GM23338 (cell line): ENCODE measurements around the gene TLDC2.

Experiments used
- CREB1 ChIP-seq: fragments of 250-450 bp; sonication (Bioruptor Pico); IDR thresholded peaks from 2 replicates; pipeline ENCODE4 v1.5.0; 2020; ENCODE audit warnings: low read depth, mild to moderate bottlenecking, moderate library complexity
- EZH2 ChIP-seq: fragments of 200-600 bp; sonication (generic); IDR thresholded peaks from one replicate; pipeline ENCODE4 v1.8.0; 2017; ENCODE audit warnings: antibody characterized with exemption, mild to moderate bottlenecking, low read depth; ENCODE audit not compliant: unreplicated experiment
- EZH2phosphoT487 ChIP-seq: fragments of 200-600 bp; sonication (generic); IDR thresholded peaks from one replicate; pipeline ENCODE4 v1.8.1; 2018; ENCODE audit warnings: antibody characterized with exemption; ENCODE audit not compliant: unreplicated experiment
- JUNB ChIP-seq: IDR thresholded peaks from one replicate; pipeline ENCODE4 v1.6.1; 2016; ENCODE audit warnings: antibody characterized with exemption; ENCODE audit not compliant: unreplicated experiment
- POLR2AphosphoS5 ChIP-seq: IDR thresholded peaks from 2 replicates; pipeline ENCODE4 v1.6.1; 2016; ENCODE audit warnings: antibody characterized with exemption, low read depth
- TF ChIP-seq, protein P1 (sequence below), 2 experiments: fragments of 200-600 bp in 1 of 2; sonication (generic) in 1 of 2; conservative IDR thresholded peaks; 2 replicates each; pipeline versions ENCODE4 v1.5.1 to v1.6.1; 2016 to 2017; ENCODE audit warnings: antibody characterized with exemption in 2 of 2, low read depth in 2 of 2, mild to moderate bottlenecking in 2 of 2, moderate library complexity in 1 of 2
- TF ChIP-seq, protein P2 (sequence below): IDR thresholded peaks from one replicate; pipeline ENCODE4 v1.6.1; 2018; ENCODE audit warnings: antibody characterized with exemption; ENCODE audit not compliant: unreplicated experiment
- TF ChIP-seq, protein P3 (sequence below): fragments of 250-450 bp; sonication (Bioruptor Pico); IDR thresholded peaks from 2 replicates; pipeline ENCODE4 v1.5.0; 2020; ENCODE audit warnings: mild to moderate bottlenecking, moderate library complexity

DNA sequence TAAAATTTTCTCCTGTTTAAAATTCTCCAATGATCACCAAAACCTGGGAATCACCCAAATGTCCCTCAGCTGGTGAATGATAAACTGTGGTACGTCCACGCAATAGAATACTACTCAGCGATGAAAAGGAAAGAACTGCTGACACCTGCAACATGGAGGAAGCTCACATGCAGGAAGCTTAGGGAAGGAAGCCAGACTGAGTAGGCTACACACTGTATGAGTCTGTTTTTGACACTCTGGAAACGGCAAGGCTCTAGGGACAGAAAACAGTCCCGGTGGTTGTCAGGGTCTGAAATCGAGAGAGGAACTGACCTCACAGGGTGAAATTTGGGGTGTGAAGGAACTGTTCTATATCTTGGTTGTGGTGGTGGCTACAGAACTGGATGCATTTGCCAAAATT is 25.2 kb upstream of the TLDC2 start:
- TF ChIP-seq, protein P1, sequence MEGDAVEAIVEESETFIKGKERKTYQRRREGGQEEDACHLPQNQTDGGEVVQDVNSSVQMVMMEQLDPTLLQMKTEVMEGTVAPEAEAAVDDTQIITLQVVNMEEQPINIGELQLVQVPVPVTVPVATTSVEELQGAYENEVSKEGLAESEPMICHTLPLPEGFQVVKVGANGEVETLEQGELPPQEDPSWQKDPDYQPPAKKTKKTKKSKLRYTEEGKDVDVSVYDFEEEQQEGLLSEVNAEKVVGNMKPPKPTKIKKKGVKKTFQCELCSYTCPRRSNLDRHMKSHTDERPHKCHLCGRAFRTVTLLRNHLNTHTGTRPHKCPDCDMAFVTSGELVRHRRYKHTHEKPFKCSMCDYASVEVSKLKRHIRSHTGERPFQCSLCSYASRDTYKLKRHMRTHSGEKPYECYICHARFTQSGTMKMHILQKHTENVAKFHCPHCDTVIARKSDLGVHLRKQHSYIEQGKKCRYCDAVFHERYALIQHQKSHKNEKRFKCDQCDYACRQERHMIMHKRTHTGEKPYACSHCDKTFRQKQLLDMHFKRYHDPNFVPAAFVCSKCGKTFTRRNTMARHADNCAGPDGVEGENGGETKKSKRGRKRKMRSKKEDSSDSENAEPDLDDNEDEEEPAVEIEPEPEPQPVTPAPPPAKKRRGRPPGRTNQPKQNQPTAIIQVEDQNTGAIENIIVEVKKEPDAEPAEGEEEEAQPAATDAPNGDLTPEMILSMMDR (conservative IDR thresholded peaks at IDR 0.05; ENCODE audit: low read depth in 2 of 2) = no peak
- TF ChIP-seq EZH2 = no peak
- TF ChIP-seq CREB1 (CRISPR knock-in tag) = no peak
- TF ChIP-seq EZH2phosphoT487 = no peak
- TF ChIP-seq, protein P2, sequence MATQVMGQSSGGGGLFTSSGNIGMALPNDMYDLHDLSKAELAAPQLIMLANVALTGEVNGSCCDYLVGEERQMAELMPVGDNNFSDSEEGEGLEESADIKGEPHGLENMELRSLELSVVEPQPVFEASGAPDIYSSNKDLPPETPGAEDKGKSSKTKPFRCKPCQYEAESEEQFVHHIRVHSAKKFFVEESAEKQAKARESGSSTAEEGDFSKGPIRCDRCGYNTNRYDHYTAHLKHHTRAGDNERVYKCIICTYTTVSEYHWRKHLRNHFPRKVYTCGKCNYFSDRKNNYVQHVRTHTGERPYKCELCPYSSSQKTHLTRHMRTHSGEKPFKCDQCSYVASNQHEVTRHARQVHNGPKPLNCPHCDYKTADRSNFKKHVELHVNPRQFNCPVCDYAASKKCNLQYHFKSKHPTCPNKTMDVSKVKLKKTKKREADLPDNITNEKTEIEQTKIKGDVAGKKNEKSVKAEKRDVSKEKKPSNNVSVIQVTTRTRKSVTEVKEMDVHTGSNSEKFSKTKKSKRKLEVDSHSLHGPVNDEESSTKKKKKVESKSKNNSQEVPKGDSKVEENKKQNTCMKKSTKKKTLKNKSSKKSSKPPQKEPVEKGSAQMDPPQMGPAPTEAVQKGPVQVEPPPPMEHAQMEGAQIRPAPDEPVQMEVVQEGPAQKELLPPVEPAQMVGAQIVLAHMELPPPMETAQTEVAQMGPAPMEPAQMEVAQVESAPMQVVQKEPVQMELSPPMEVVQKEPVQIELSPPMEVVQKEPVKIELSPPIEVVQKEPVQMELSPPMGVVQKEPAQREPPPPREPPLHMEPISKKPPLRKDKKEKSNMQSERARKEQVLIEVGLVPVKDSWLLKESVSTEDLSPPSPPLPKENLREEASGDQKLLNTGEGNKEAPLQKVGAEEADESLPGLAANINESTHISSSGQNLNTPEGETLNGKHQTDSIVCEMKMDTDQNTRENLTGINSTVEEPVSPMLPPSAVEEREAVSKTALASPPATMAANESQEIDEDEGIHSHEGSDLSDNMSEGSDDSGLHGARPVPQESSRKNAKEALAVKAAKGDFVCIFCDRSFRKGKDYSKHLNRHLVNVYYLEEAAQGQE = no peak
- TF ChIP-seq, protein P3, sequence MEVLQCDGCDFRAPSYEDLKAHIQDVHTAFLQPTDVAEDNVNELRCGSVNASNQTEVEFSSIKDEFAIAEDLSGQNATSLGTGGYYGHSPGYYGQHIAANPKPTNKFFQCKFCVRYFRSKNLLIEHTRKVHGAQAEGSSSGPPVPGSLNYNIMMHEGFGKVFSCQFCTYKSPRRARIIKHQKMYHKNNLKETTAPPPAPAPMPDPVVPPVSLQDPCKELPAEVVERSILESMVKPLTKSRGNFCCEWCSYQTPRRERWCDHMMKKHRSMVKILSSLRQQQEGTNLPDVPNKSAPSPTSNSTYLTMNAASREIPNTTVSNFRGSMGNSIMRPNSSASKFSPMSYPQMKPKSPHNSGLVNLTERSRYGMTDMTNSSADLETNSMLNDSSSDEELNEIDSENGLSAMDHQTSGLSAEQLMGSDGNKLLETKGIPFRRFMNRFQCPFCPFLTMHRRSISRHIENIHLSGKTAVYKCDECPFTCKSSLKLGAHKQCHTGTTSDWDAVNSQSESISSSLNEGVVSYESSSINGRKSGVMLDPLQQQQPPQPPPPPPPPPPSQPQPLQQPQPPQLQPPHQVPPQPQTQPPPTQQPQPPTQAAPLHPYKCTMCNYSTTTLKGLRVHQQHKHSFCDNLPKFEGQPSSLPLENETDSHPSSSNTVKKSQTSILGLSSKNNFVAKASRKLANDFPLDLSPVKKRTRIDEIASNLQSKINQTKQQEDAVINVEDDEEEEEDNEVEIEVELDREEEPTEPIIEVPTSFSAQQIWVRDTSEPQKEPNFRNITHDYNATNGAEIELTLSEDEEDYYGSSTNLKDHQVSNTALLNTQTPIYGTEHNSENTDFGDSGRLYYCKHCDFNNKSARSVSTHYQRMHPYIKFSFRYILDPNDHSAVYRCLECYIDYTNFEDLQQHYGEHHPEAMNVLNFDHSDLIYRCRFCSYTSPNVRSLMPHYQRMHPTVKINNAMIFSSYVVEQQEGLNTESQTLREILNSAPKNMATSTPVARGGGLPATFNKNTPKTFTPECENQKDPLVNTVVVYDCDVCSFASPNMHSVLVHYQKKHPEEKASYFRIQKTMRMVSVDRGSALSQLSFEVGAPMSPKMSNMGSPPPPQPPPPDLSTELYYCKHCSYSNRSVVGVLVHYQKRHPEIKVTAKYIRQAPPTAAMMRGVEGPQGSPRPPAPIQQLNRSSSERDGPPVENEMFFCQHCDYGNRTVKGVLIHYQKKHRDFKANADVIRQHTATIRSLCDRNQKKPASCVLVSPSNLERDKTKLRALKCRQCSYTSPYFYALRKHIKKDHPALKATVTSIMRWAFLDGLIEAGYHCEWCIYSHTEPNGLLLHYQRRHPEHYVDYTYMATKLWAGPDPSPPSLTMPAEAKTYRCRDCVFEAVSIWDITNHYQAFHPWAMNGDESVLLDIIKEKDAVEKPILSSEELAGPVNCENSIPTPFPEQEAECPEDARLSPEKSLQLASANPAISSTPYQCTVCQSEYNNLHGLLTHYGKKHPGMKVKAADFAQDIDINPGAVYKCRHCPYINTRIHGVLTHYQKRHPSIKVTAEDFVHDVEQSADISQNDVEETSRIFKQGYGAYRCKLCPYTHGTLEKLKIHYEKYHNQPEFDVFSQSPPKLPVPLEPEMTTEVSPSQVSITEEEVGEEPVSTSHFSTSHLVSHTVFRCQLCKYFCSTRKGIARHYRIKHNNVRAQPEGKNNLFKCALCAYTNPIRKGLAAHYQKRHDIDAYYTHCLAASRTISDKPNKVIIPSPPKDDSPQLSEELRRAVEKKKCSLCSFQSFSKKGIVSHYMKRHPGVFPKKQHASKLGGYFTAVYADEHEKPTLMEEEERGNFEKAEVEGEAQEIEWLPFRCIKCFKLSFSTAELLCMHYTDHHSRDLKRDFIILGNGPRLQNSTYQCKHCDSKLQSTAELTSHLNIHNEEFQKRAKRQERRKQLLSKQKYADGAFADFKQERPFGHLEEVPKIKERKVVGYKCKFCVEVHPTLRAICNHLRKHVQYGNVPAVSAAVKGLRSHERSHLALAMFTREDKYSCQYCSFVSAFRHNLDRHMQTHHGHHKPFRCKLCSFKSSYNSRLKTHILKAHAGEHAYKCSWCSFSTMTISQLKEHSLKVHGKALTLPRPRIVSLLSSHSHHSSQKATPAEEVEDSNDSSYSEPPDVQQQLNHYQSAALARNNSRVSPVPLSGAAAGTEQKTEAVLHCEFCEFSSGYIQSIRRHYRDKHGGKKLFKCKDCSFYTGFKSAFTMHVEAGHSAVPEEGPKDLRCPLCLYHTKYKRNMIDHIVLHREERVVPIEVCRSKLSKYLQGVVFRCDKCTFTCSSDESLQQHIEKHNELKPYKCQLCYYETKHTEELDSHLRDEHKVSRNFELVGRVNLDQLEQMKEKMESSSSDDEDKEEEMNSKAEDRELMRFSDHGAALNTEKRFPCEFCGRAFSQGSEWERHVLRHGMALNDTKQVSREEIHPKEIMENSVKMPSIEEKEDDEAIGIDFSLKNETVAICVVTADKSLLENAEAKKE (CRISPR knock-in tag) = no peak
- no peak for TF ChIP-seq POLR2AphosphoS5
- no peak for TF ChIP-seq JUNB
